Measurements from ENCODE around the gene USP14.

- no peak for TF ChIP-seq POLR2A (IDR thresholded peaks at IDR 0.05)
- no peak for TF ChIP-seq POLR2AphosphoS5 (IDR thresholded peaks at IDR 0.05)
- TF ChIP-seq CTCF (IDR thresholded peaks at IDR 0.05), result no peak
Observed at GRCh38 chr18:160831-161570, 2.6 kb downstream of the USP14 start.
